Epithelial cell of proximal tubule (primary cell): Measurements from ENCODE around the gene ACAD9. TPM values are rescaled to one million over a fixed set of nuclear protein-coding genes. Genes with fewer than 3 reads are reported as not detected.

Experiments
- DNase-seq: peaks from one replicate; pipeline ENCODE4 v3.0.0-alpha.2; 2011; ENCODE audit warnings: low read depth
- H3K4me3 ChIP-seq: 2 replicates; pipeline ENCODE4 v1.5.1; 2011; ENCODE audit warnings: low read depth, mild to moderate bottlenecking, low read length
- total RNA-seq: library from RNA; depleted of rRNA; stranded (reverse); fragments of >200 nt; gene quantifications from 2 replicates; pipeline ENCODE4 v1.2.3, GENCODE V29; 2015
- TF ChIP-seq, protein P1 (sequence below): conservative IDR thresholded peaks from 2 replicates; pipeline ENCODE4 v1.5.1; 2012; ENCODE audit warnings: low read depth, mild to moderate bottlenecking, low read length

Gene ACAD9
- total RNA-seq, 1 donor from 2014 or later = 42.8 TPM

DNA sequence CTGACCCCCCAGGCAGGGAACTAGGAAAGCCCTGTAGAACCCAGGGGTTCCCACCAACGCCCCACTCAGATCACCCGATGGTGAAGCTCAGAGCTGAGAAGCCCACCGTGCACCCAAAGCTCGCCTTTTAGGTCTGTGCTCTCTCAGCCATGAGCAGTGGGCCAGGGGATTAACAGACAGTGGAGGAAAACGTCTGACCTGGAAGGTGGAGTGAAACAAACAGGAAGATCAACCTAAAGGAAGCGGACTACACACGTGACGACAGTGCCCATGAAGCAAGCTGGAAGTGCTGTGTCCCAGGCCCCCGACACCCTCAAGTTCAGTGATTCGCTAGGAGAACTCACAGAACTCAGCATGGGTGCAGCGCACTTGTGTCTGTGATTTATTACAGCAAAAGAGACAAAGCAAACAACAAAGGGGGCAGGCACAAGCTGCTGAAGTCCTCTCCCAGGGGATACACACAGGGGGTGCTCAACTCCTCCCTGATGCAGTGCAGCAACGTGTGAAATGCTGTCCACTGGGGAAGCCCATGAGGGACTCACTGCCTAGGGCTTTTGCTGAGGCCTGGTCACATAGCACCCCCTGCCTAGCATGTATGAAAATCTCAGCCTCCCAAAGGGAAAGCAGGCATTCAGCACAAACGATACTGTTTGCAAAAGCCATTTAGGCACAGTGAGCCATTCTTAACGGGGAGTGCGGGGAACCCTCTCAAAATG, 71.0 kb downstream of the ACAD9 start:
- TF ChIP-seq, protein P1, sequence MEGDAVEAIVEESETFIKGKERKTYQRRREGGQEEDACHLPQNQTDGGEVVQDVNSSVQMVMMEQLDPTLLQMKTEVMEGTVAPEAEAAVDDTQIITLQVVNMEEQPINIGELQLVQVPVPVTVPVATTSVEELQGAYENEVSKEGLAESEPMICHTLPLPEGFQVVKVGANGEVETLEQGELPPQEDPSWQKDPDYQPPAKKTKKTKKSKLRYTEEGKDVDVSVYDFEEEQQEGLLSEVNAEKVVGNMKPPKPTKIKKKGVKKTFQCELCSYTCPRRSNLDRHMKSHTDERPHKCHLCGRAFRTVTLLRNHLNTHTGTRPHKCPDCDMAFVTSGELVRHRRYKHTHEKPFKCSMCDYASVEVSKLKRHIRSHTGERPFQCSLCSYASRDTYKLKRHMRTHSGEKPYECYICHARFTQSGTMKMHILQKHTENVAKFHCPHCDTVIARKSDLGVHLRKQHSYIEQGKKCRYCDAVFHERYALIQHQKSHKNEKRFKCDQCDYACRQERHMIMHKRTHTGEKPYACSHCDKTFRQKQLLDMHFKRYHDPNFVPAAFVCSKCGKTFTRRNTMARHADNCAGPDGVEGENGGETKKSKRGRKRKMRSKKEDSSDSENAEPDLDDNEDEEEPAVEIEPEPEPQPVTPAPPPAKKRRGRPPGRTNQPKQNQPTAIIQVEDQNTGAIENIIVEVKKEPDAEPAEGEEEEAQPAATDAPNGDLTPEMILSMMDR = peak; percentile 54
- no peak for DNase-seq
- H3K4me3 ChIP-seq = no peak overlapping the region

- no peak overlapping the region for H3K4me3 ChIP-seq
- TF ChIP-seq, protein P1 = no peak
- no peak for DNase-seq
These were observed 77.0 kb downstream of the ACAD9 start for GRCh38 chr3:128956440-128956839.

Other genes with a start within 250 kb of the ACAD9 start
- gene RPN1, start 228.8 kb upstream of the ACAD9 start, total RNA-seq = 285 and 329 TPM in 2 replicates
- gene RAB7A, start 153.4 kb upstream of the ACAD9 start, total RNA-seq = 55.6 and 67.9 TPM in 2 replicates
- gene CFAP92, start 114.5 kb downstream of the ACAD9 start, total RNA-seq = not detected in 2 replicates
- gene EFCC1, start 121.7 kb downstream of the ACAD9 start, total RNA-seq = not detected in 2 replicates
- not detected in 2 replicates for gene GP9, start 181.2 kb downstream of the ACAD9 start, total RNA-seq
- 14.5 and 22.4 TPM in 2 replicates for gene RAB43, start 242.2 kb downstream of the ACAD9 start, total RNA-seq